ENCODE measurements around the gene ACACB. TPM values are rescaled to one million over a fixed set of nuclear protein-coding genes. Genes with fewer than 3 reads are reported as not detected.

Gene ACACB
- total RNA-seq, 4 donors from 2014 or later = 19.6 to 38.2 (median 25.8) TPM

GRCh38 chr12:109292342-109292711 lies 175.9 kb downstream of the ACACB start:
- 81 to 83% methylated on average over 5 of the region's 5 CpGs for WGBS, 2 donors
- TF ChIP-seq, protein P1, sequence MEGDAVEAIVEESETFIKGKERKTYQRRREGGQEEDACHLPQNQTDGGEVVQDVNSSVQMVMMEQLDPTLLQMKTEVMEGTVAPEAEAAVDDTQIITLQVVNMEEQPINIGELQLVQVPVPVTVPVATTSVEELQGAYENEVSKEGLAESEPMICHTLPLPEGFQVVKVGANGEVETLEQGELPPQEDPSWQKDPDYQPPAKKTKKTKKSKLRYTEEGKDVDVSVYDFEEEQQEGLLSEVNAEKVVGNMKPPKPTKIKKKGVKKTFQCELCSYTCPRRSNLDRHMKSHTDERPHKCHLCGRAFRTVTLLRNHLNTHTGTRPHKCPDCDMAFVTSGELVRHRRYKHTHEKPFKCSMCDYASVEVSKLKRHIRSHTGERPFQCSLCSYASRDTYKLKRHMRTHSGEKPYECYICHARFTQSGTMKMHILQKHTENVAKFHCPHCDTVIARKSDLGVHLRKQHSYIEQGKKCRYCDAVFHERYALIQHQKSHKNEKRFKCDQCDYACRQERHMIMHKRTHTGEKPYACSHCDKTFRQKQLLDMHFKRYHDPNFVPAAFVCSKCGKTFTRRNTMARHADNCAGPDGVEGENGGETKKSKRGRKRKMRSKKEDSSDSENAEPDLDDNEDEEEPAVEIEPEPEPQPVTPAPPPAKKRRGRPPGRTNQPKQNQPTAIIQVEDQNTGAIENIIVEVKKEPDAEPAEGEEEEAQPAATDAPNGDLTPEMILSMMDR (IDR thresholded peaks at IDR 0.05) = no peak
- no peak for TF ChIP-seq POLR2A (IDR thresholded peaks at IDR 0.05)
- no peak for DNase-seq (ENCODE audit: low spot score in 2 of 2)
- intact Hi-C loops (cut with DNase I; ENCODE audit: low total_unique reads) = no loop called here
- no peak overlapping the region for H3K4me3 ChIP-seq (ENCODE audit: low read depth, poor library complexity, severe bottlenecking)

GRCh38 chr12:109293106-109293505 lies 176.7 kb downstream of the ACACB start:
- no peak overlapping the region for H3K4me3 ChIP-seq (ENCODE audit: low read depth, poor library complexity, severe bottlenecking)
- no peak for DNase-seq (ENCODE audit: low spot score in 2 of 2)
- TF ChIP-seq, protein P1 (IDR thresholded peaks at IDR 0.05) = no peak
- TF ChIP-seq POLR2A (IDR thresholded peaks at IDR 0.05) = no peak
- 75 to 95% methylated on average over 3 of the region's 3 CpGs for WGBS, 2 donors
- intact Hi-C loops (cut with DNase I; ENCODE audit: low total_unique reads) = no loop called here

- DNase-seq (ENCODE audit: low spot score in 2 of 2) = no peak
- no peak overlapping the region for H3K4me3 ChIP-seq (ENCODE audit: low read depth, poor library complexity, severe bottlenecking)
- 53 to 77% methylated on average over 4 to 5 of the region's 5 CpGs for WGBS, 2 donors
- intact Hi-C loops (cut with DNase I; ENCODE audit: low total_unique reads) = no loop called here
- TF ChIP-seq, protein P1 (IDR thresholded peaks at IDR 0.05) = no peak
- no peak for TF ChIP-seq POLR2A (IDR thresholded peaks at IDR 0.05)
These were observed 178.0 kb downstream of the ACACB start for GRCh38 chr12:109294286-109294796.

DNA sequence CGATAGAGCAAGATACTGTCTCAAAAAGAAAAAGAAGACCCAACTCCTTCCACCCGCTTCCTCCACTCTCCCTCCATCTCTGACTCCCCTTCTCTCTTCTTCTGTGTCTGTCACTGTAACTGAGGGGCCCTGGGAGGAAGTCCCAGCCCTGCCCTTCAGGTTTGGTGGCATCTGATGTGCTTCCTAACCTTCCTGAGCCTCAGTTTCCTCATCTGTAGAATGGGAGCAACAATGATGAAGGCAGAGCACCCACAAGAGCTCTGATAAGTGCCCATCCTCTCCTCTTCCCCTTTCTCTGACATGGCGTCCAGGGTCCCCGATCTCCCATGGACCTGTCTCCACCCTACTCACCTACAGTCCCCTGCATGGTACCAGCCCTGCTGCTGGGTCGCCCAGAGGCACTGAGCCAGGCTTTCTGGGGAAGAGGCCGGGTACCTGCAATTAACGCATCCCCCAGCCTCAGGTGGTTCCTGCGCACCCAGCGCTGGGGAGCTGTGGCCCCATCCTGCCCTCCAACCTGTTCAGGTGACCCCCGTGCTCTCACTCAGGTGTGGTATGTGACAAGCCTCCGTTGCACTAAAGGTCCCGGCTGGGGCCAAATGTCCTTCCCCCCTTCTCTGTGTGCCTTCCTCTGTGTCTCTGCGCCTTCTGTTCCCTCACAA lies 179.5 kb downstream of the ACACB start:
- TF ChIP-seq, protein P1 (IDR thresholded peaks at IDR 0.05) = no peak
- TF ChIP-seq POLR2A (IDR thresholded peaks at IDR 0.05) = no peak
- WGBS, 2 donors = 76 to 86% methylated on average over 13 of the region's 13 CpGs
- intact Hi-C loops (cut with DNase I; ENCODE audit: low total_unique reads) = no loop called here
- H3K4me3 ChIP-seq (ENCODE audit: low read depth, poor library complexity, severe bottlenecking) = no peak overlapping the region
- DNase-seq (ENCODE audit: low spot score in 2 of 2) = no peak

DNA sequence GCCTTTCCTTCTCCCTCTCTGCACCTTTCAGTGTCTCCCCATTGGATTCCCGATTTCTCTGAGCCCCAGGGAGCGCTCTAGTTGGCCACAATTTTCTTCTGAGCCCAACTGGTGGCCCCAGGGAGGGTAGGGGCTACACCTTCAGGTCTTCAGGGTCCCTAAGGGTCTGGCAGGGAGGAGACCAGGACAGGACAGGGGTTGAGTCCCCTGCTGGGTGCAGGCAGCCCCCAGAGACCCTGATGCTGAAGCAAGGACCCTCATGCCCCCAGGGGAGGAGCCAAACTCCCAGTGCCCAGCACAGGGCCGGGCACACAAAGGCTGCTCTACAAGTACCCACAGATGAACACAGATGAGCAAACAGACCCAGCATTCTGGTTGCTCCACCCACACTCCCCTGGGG lies 180.0 kb downstream of the ACACB start:
- WGBS, 2 donors = 67 to 68% methylated on average over 2 of the region's 3 CpGs
- intact Hi-C loops (cut with DNase I; ENCODE audit: low total_unique reads) = no loop called here
- H3K4me3 ChIP-seq (ENCODE audit: low read depth, poor library complexity, severe bottlenecking) = no peak overlapping the region
- no peak for DNase-seq (ENCODE audit: low spot score in 2 of 2)
- TF ChIP-seq, protein P1 (IDR thresholded peaks at IDR 0.05) = no peak
- TF ChIP-seq POLR2A (IDR thresholded peaks at IDR 0.05) = no peak

DNA sequence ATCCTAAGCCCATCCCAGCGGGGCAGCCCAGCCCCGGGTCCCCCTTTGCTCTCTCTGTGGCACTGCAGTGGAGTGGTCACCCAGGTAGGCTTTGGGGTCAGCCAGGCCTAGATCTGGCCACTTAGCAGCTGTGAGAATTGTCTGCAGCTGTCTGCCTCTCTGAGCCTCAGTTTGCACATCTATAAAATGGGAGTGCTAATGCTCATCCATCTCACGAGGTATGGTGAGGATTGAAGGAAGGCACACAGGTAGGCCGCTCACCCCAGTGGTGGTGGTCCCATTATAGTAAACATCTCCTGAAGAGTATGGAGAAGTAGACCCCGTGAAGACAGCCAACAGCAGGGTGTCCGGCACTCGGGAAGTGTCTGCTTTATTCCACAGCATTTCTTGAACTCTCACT lies 183.5 kb downstream of the ACACB start:
- WGBS, 2 donors = 88 to 93% methylated on average over 5 to 7 of the region's 7 CpGs
- intact Hi-C loops (cut with DNase I; ENCODE audit: low total_unique reads) = no loop called here
- TF ChIP-seq, protein P1 (IDR thresholded peaks at IDR 0.05) = no peak
- no peak for TF ChIP-seq POLR2A (IDR thresholded peaks at IDR 0.05)
- no peak overlapping the region for H3K4me3 ChIP-seq (ENCODE audit: low read depth, poor library complexity, severe bottlenecking)
- no peak for DNase-seq (ENCODE audit: low spot score in 2 of 2)
